ENCODE measurements around the gene DEFB110.

Gene DEFB110

DNA sequence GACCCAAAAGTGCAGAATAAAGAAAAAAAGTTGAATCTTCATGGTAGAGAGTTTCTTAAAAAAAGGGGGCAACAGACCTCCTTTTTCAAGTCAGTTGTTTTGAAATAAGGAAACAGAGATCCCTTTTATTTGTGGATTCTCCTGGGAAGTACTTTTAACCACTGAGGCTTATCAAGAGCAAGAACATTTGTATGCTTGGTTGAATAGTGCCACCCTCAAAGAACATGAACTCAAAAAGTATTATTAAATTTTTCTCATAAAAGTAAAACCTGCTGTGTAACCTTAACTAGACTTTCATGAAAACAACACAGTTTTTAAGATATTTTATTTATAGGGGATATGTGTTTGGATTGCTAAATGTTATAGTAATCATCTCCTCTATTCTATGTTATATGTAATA is at the start of gene DEFB110:
DEFB110 (minus strand) TSS at position 101 of the 400 bp plus-strand sequence; CDS start at position 42, 59 bp downstream.
- no peak for DNase-seq

DNA sequence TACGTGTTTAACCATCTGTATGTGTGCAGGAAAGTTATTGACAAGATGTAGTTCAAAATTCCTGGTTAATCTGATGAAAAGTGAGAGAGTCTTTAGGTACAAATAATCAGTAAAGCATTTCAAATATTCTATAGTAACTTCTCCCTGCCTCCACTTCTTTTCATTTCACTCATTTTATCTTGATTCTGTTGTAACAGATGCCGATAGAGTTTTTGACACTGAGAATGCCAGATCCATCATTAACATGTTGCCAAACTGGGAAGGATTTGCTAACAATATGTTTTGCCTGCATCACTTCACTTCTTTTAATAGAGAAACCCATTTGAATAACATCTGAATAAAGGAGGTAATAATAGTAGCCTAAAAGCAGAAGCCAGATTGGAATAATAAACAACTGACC is 48.3 kb upstream of the DEFB110 start:
- no peak for DNase-seq

DNA sequence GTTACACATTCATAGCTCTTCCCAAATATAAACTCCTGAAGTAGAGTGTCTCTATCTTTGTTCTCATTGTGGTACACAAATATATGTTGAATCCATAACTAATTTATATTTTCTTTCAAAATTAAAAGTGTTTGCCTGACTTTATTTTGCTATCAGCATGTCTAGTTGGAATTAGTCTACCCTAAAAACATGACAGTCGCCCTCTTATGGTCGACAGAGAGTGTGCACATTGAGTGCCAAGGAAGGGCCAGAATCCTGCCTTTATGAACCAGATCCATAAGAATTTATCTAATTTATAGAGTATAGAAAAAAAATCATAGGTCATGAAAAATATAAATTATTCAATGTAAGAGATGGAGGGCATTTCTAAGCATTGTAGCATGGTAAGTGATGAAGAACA is 40.3 kb upstream of the DEFB110 start:
- DNase-seq, result no peak

DNA sequence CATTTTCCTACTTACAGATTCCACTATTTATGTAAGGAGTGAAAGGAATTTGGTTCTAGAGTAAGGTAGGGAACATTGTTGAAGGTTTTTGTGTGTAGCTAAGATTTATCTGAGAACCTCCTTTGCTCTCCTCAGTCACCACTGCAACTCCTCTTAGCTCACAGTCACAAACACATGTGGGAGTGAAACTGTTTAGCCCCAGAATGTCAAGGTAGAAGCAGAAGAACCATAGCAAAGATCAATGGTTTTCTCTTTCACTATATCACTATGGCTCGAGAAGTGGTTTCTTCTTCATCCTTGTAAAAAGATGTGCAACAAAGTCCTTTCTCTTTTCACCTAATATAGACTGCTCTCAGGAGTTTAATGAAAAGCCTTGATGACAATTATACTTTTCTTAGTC is 34.4 kb upstream of the DEFB110 start:
- no peak for DNase-seq

DNA sequence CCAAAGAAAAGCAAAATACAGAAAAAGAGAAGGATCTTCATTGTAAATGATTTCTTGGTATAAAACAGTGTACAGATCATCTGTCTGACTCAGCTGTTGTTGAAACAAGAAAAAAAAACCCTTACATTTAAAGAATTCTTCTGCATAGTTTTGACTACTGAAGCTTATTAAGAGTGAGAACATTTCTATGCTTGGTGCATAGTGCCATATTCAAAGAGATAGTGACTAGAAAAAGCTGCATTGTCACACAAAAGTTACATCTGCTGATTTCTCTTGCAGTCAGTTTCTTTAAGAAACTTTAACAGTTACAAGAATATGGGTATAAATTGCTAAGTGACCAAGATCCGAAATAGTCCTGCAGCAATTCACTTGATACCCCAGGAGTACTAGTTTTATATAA is 28.0 kb upstream of the DEFB110 start, which contains the start of gene DEFB112:
DEFB112 (minus strand) TSS at position 101 of the 400 bp plus-strand sequence; CDS start at position 41, 60 bp downstream.
- DNase-seq, result no peak

DNA sequence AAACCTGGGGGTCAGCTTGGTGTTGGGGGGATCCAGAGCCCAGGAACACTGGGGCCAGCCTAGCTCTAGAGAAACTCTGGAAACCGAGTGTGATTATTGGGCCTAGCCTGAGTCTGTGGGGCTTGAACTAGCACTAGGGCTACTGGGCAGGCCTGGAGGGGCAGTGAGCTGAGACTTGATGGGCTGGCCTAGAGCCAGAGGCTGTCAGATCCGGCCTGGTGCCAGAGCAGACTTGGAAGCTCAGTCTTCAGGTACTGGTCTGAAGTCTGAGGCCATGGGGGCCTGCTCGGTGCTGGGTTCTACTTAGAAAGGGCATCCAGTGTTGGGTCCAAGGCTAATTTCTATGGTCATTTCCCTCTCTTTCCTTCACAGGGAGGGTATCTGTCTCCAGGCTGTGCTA is 25.2 kb upstream of the DEFB110 start:
- DNase-seq, result no peak

DNA sequence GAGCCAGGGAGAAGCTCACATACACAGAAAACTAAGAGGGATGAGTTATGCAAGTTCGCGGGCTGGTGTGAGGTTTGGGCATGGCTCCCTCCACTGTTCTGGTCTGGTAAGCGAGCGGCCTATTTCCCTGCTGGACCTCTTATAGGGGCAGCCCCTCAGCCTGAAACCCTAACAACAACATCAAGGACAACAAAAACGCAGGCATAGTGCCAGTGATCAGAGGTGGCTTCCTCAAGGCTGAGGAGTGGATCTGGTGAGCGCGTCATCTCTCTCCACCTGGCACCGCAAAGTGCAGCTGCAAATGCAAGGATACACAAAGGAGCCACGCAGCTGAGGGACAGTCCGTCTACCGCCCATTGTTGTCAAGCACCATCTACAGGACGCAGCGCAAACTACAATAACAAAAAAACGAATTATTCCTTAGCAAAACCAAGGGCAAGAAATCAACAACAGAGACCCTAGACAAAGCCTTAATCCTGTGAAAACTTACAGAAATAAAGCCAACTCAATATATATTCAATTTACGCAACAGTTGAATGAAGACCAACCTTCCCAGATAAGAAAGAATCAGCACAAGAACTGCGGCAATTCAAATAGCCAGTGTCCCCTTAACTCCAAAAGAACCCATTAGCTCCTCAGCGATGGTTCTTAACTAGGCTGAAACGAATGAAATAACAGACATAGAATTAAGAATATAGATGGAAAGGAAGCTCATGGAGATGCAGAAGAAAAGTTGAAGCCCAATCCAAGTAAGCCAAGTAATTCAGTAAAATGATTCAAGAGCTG is 9.2 kb upstream of the DEFB110 start:
- DNase-seq, result no peak

DNA sequence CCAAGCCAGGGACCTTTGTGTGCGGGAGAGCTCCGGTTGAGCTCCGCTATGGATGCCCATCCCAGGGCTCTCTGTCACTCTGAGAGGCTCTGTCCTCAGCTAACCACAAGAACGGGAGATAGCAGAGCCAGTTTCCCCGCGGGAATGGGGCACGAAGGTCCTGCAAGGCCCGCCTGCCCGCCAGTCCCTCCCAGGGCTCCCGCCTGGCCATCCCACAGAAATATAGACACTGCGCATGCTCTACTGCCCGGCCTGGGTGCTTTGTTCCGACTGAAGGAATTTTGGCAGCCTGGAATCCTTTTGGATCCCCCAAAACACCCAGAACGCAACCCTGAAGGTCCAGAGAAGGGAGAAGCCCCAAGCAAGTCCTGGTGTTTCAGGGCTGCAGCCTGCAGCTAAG is 8.6 kb upstream of the DEFB110 start:
- no peak for DNase-seq

DNA sequence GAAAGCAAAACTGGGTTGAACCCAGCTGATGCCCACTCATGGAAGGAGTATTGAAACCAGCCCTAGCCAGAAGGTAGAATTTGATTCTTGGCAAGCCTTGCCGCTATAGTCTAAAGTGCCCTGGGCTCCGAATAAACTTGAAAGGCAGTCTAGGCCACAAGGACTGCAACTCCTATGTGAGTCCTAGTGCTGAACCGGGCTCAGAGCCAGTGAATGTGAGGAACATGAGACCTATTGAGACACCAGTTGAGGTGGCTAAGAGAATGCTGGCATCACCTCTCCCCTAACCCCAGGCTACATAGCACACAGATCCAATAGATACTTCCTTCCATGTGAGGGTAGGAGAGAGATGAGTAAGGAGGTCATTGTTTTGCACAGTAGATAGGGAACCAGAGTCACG is 3.5 kb upstream of the DEFB110 start:
- no peak for DNase-seq

DNA sequence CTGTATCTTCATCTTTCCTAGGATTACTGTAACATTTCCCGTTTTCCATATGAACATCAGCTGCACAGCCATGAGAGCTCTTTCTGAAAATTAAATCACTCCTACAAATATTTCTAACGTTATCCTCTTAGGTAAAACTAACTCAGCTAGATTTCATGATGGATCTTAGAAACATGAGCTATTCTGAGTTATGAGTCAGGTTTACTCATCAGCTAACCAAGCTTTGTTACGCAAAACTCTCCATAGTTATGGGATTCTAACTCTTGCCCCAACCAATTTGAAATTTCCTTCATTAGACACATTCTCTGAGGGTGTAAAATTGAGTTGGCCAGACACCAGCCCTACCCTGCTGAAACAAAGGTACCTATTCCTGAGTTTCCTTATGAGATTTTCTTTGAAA is 14.0 kb downstream of the DEFB110 start:
- no peak for DNase-seq

DNA sequence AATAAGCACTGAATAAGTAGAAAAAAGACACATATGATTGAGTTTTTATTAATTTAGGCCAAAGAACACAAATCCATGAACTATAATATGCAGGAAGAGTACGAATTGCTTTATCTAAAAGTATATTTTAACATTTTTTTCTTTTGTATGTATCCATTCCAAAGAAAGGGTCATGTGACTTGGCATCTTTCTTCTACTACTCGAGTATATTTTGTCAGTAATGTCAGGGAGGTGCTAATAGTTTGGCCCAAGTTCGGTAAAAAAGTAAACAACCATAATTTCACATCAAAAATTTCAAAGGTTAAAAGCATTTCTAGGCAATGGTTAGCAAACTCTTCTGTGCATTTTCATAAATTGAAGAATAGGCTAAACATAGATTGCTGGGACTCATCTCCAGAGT is 18.7 kb downstream of the DEFB110 start:
- no peak for DNase-seq

DNA sequence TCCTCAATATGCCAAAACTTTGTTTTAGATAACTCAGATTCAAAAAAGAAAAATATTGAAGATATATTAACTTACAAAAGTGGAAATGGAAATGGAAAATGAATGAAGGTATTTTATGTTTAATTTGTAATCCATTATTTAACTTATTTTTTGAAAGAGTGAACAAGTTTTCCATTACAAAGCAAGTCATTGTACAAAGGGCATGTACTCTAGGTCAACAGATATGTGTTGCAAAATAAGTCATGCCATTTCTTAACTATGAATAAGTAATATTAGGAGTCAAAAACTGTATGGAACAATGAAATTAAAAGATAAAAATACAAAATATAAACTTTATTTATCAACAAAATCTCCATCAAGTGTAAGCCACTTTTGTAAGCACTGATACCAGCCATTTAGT is 26.5 kb downstream of the DEFB110 start:
- DNase-seq, result no peak

DNA sequence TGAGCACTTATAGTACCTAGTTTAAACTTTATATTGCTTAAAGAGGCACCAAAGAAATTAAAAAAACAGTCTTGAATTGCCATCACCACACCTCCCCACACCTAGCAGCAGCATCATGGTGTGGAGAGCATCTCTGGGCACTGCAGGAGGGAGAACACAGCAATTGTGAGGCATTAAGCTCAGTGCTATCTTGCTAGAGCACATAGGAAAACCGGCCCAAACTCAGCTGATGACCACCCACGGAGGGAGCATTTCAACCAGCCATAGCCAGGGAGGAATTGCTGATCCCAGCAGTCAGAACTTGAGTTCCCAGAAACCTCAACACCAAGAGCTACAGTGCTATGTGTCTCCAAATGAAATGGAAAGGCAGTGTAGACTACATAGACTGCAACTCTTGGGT is 32.9 kb downstream of the DEFB110 start:
- no peak for DNase-seq

DNA sequence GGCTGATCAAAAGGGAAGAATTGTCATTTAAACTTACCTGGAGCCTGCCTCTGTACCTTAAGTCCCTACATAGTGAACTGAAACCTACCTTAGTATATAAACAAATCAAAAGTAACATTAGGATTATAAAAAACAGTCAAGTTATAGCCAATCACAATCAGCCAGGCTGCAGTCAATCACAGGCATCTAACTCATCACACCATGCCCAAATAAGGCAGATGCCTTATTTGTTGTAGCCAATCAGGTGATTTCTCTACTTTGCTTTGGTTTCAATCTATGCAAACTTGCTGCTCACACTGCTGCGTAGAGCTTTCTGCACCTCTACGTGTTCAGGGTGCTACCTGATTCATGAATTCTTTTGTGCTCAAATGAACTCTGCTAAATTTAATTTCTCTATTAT is 34.0 kb downstream of the DEFB110 start:
- no peak for DNase-seq

DNA sequence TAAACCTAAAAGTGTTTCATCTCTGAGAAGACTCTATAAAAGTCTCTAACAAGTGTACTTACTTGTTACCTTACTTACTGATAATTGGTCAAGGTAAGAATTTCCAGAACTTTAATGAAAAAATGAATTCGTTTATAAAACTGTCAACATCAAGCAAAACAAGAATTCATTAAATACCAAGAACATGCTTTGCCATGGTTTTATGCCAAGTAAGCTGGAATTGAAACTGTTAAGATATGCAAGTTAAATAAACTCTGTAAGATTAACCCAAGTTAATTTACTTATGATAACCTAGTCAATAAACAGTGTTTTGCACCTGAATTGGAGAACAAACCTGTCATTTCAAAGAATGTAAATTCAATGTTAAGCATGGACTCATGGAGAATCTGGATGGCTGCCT is 35.2 kb downstream of the DEFB110 start:
- DNase-seq, result no peak

DNA sequence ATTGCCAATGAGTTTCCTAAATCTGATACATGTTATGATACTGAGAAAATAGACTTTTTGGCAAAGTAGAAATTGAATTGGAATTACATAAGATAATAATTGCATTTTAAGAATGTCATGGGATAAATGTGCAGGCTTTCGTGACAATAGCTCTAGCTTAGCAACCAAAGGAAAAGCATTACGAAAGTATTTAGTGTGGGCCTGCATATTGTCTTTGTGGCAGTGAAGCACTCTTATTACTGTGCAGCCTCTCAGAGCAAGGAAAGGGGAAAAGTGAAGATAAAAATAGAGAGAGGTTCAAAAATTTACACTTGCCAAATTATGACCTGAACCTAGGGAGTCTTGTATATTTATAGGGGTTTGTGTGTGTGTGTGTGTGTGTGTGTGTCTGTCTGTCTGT is 39.7 kb downstream of the DEFB110 start:
- no peak for DNase-seq

DNA sequence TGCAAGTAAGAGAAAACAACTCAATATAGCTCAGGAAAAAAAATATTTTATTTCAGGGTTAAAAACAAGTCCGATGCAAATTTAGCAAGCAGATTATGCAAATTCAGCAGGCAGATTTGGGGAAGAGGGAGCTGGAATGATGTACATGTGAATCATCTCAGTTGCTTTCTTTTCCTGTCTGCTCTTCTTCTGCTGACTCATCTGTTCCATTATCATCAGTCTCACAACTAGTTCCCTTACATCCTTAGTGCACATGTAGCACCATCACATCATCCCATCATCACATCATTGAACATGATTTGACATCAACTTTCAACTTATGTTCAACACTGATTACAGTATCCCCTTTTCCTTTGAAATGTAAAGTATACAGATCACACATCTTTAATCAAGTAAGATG is 40.9 kb downstream of the DEFB110 start:
- DNase-seq, result no peak

DNA sequence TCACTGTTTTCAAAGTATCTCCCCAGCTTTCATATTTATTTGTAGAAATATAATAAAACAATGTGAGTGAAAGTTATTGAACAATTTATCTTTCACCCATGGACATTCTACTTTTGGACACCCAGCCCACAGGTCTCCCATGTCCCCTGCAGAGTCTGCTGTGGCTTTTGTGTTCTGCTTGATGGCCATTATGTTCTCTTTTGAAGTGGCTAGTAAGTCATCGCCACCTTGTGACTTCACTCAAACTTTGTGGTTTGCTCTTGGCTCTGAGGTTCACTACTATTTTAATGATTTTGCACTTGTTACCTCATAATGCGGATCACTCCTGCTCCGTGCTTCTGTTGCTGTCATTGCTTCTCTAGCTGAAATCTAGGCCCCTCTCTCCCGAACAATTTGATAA is 42.2 kb downstream of the DEFB110 start:
- no peak for DNase-seq

DNA sequence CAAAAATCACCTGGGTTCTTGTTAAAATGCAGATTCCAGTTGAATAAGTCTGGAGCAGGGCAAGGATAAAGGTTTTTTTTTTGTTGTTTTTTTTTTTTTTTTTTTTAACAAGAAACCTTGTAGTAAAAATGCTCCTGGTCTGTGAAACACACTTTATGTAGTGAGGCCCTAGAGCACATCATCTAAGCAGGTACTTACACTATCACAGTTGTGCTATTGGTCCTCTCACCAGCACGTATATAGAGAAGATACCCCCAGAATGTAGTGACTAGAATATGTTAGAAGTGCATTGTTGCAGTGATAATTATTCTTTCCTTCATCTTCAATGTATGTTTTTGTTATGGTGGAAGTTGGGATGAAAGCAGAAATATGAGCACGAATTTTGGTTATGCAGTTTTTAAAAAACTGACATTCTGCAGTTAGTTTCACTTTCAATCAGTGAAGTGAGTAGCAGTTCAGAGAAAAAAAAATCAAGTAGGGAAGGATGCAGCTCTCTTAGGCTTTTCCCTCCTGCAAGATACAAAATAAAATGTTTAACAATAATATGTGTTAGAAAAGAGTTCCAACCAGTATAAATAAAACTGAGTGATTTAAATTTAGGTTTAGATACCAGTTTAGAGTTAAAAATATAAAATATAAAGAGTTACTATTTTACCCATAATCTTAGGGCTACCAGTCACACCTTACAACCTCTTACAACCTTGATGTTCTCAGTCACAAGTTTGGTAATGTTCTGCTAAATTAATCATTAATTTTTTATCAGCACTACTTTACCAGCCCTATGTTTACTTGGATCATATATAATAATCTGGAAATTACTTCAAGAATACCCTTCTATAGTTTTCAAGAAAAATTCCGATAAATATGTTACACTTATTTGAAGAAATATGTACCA is 43.2 kb downstream of the DEFB110 start:
- DNase-seq, result no peak

DNA sequence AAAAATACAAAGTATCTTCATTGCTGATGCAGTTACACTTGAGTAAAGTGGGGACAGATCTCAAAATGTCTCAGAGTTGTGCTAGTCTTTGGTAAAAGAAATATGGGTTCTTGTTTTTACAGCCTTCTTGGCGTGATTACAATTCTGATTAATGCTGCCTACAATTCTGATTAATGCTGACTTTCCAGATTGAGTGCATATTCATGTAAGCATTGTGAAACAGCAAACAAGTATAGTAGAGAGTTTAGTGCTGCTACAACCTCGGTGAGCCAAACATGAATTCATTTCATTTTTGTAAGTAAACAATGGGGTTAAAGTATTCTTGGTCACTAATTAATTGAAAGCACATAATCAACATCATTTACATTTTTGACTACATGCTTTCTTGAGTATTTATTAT is 52.2 kb downstream of the DEFB110 start, which contains the start of gene DEFB113:
DEFB113 (minus strand) TSS at position 21 of the 400 bp plus-strand sequence; CDS start at position 21, 0 bp downstream.
- no peak for DNase-seq

Measured in stimulated activated CD4-positive, alpha-beta T cell treated with anti-CD3 and anti-CD28 coated beads, Interleukin-4, amount 100 ng/mL, for 24 hours (primary cell).